ENCODE data around the gene MMP15. TPM values are rescaled to one million over a fixed set of nuclear protein-coding genes. Genes with fewer than 3 reads are reported as not detected.
"Not testable (repeated sequence)": the region's sequence is repeated elsewhere in the genome, so short reads cannot be mapped to it uniquely, and the experiment has no call there.

The MMP15 gene
- total RNA-seq, 1 experiment from 2014 or later: 27.0 TPM

GRCh38 chr16:57977418-57978069 lies 48.0 kb upstream of the MMP15 start:
- peak in 1 of 2 experiments; percentile 10 for TF ChIP-seq CTCF (IDR thresholded peaks at IDR 0.05; ENCODE audit: insufficient read depth in 1 of 2, low read depth in 1 of 2, low read length in 1 of 2, severe bottlenecking in 1 of 2, unreplicated experiment in 1 of 2)
- Mint-ChIP-seq H3K9me3 (ENCODE audit: unreplicated experiment) (no peaks in the 10 kb centered on the region), H3K27me3 (ENCODE audit: insufficient read depth, unreplicated experiment) (no peaks in the 10 kb centered on the region), H3K4me3 (ENCODE audit: unreplicated experiment) (no peak overlapping the region), H3K4me1 (ENCODE audit: low read depth, unreplicated experiment) (peaks cover 14% of the 10 kb centered on the region), H3K27ac (ENCODE audit: unreplicated experiment) (no peak overlapping the region), H3K36me3 (ENCODE audit: insufficient read depth, unreplicated experiment) (no peaks in the 10 kb centered on the region)
- H3K27me3 ChIP-seq (replicated peaks; ENCODE audit: control insufficient read depth, insufficient read depth, low read length): no peaks in the 10 kb centered on the region
- ChIA-PET POLR2A (interaction anchor here (0.5 to 1.0 kb wide), 2 partner anchors 182 to 274 kb away, joined by 3 read pairs; no protein-coding TSS in a partner anchor), CTCF (interaction anchor here (0.8 to 0.9 kb wide), 2 partner anchors 79 to 114 kb away, joined by 3 to 5 read pairs; no protein-coding TSS in a partner anchor)
- H3K4me1 ChIP-seq: peaks cover 10% of the 10 kb centered on the region
- H3K4me3 ChIP-seq (ENCODE audit: low read depth, low read length): no peak overlapping the region
- no peaks in the 10 kb centered on the region for H3K36me3 ChIP-seq (ENCODE audit: control insufficient read depth, insufficient read depth, low read length)
- BruUV-seq (replicated peaks): no TSS peak
- intact Hi-C loops (cut with micrococcal nuclease; ENCODE audit: unreplicated experiment): loop anchor here (1.0 kb wide), 1 partner anchor 220 kb away; no protein-coding TSS in a partner anchor
- H3K9me3 ChIP-seq: no peaks in the 10 kb centered on the region
- DNase-seq: peak in 1 of 2 experiments; percentile 41

GRCh38 chr16:57978070-57978465 lies 47.5 kb upstream of the MMP15 start:
- BruUV-seq (replicated peaks); H3K36me3 Mint-ChIP-seq (ENCODE audit: insufficient read depth, unreplicated experiment); H3K27me3 Mint-ChIP-seq (ENCODE audit: insufficient read depth, unreplicated experiment); H3K9me3 ChIP-seq; H3K4me3 ChIP-seq (ENCODE audit: low read depth, low read length); H3K9me3 Mint-ChIP-seq (ENCODE audit: unreplicated experiment); DNase-seq; H3K4me1 ChIP-seq; intact Hi-C loops (cut with micrococcal nuclease; ENCODE audit: unreplicated experiment); H3K27ac Mint-ChIP-seq (ENCODE audit: unreplicated experiment); H3K36me3 ChIP-seq (ENCODE audit: control insufficient read depth, insufficient read depth, low read length); H3K27me3 ChIP-seq (replicated peaks; ENCODE audit: control insufficient read depth, insufficient read depth, low read length); H3K4me3 Mint-ChIP-seq (ENCODE audit: unreplicated experiment): not testable (repeated sequence)
- H3K4me1 Mint-ChIP-seq (ENCODE audit: low read depth, unreplicated experiment): peaks cover 14% of the 10 kb centered on the region
- ChIA-PET POLR2A (interaction anchor here (1.0 kb wide), 1 partner anchor 183 kb away, joined by 3 read pairs; no protein-coding TSS in a partner anchor), CTCF (interaction anchor here (0.8 kb wide), 1 partner anchor 79 kb away, joined by 3 read pairs; no protein-coding TSS in a partner anchor)

- H3K4me1 Mint-ChIP-seq (ENCODE audit: low read depth, unreplicated experiment): peaks cover 14% of the 10 kb centered on the region
- DNase-seq: peak in 1 of 2 experiments; percentile 49
- no peaks in the 10 kb centered on the region for H3K9me3 ChIP-seq
- CTCF ChIA-PET: no interaction called here
- H3K4me1 ChIP-seq: peaks cover 10% of the 10 kb centered on the region
- no peaks in the 10 kb centered on the region for H3K9me3 Mint-ChIP-seq (ENCODE audit: unreplicated experiment)
- H3K36me3 ChIP-seq (ENCODE audit: control insufficient read depth, insufficient read depth, low read length): no peaks in the 10 kb centered on the region
- H3K27ac Mint-ChIP-seq (ENCODE audit: unreplicated experiment): peak overlapping the region; percentile 23
- no peaks in the 10 kb centered on the region for H3K27me3 ChIP-seq (replicated peaks; ENCODE audit: control insufficient read depth, insufficient read depth, low read length)
- H3K4me3 ChIP-seq (ENCODE audit: low read depth, low read length): no peak overlapping the region
- H3K36me3 Mint-ChIP-seq (ENCODE audit: insufficient read depth, unreplicated experiment): no peaks in the 10 kb centered on the region
- POLR2A ChIA-PET: no interaction called here
- TF ChIP-seq CTCF (IDR thresholded peaks at IDR 0.05; ENCODE audit: insufficient read depth in 1 of 2, low read depth in 1 of 2, low read length in 1 of 2, severe bottlenecking in 1 of 2, unreplicated experiment in 1 of 2): no peak
- intact Hi-C loops (cut with micrococcal nuclease; ENCODE audit: unreplicated experiment): no loop called here
- no peak overlapping the region for H3K4me3 Mint-ChIP-seq (ENCODE audit: unreplicated experiment)
- no peaks in the 10 kb centered on the region for H3K27me3 Mint-ChIP-seq (ENCODE audit: insufficient read depth, unreplicated experiment)
- no TSS peak for BruUV-seq (replicated peaks)
Measured at GRCh38 chr16:57979006-57979585, 46.5 kb upstream of the MMP15 start.

Data from Caco-2 (cell line).